ENCODE measurements around the gene TMEM178B. TPM values are rescaled to one million over a fixed set of nuclear protein-coding genes. Genes with fewer than 3 reads are reported as not detected.

TMEM178B gene
- total and polyA plus RNA-seq, 9 of the 15 experiments (the other 6 are each of a cell fraction or from before 2014, with no cell fraction given), result under 0.01 to 0.03 (median 0.01) TPM; not detected in 5

DNA sequence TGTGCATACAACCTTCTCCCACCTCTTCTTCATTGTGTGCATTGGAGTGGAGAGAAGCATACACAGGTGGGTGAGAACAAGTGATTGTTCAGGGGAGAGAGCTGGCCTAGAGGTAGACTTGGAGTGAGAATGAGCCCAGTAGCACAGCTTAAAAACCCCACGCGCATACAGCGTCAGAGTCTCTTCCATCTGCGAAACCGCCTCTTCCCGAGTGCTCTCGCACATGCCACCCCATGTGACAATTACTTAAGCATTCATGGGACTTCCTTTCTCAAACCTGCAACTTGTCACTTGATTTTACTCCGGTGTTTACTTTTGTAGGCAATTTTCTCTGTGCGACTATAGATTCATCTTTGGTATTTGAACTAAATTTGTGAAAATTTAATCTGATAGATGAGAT lies 300.6 kb downstream of the TMEM178B start (continued):
- TF ChIP-seq RBBP5 (IDR thresholded peaks at IDR 0.05; ENCODE audit: borderline replicate concordance, insufficient read depth, low read length, poor library complexity, severe bottlenecking), result no peak

DNA sequence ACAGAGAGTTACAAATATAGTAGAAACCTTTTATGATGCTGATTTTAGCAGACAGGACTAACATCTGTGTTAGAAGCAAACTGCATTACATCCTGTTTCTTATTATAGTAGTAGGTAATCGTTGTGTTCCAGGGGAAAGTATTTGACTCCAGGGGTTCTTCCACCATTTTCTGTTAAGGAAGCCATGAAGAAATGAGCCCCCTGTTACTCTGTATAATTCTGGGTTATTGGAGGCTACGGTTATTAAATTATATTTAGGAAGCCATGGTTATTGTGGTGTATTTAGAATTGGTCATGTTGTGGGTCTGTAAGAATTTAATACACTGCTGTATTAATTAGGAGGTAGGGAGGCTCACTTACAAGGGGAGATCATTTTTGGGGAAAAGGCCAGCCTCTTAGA lies 301.6 kb downstream of the TMEM178B start:
- no TSS peak for BruUV-seq (replicated peaks)
- Histone ChIP-seq H3K9me3 (replicated peaks; ENCODE audit: control insufficient read depth, insufficient read depth, low read depth, low read length) (no peaks in the 10 kb centered on the region), H3K79me2 (ENCODE audit: control insufficient read depth, insufficient read depth, low read length) (no peaks in the 10 kb centered on the region), H3K36me3 (ENCODE audit: control insufficient read depth, insufficient read depth, low read length) (no peaks in the 10 kb centered on the region), H3K4me1 (replicated peaks in 1 of 2; ENCODE audit: control insufficient read depth in 2 of 2, insufficient read depth in 2 of 2, low read length in 2 of 2) (no peaks in the 10 kb centered on the region), H3K27ac (ENCODE audit: extremely low read depth, low read depth, low read length) (no peak overlapping the region), H2AFZ (ENCODE audit: low read depth, low read length) (no peak overlapping the region), H3K4me2 (ENCODE audit: insufficient read depth, low read length) (no peak overlapping the region), H3K27me3 (ENCODE audit: control insufficient read depth in 2 of 2, insufficient read depth in 2 of 2, low read length in 2 of 2) (0 out of 5 replicates have a peak, but pooled peaks cover 0 to 4% of the 10 kb centered on the region in 2 experiments), H3K4me3 (no peak overlapping the region), H4K20me1 (replicated peaks; ENCODE audit: control insufficient read depth, insufficient read depth, low read length) (no peaks in the 10 kb centered on the region; the same call in 1 of the 2 replicates), H3K9ac (ENCODE audit: insufficient read depth in 1 of 2, low read depth in 2 of 2, low read length in 2 of 2) (no peak overlapping the region), H3K9me1 (ENCODE audit: control insufficient read depth, insufficient read depth, low read length) (no peaks in the 10 kb centered on the region)
- in situ Hi-C loops (cut with MboI), result no loop called here
- WGBS (ENCODE audit: insufficient coverage, low coverage, missing lambda C conversion rate), result 0% methylated on average over 2 of the region's 2 CpGs
- POLR2A ChIA-PET, result no interaction called here
- ATAC-seq (no peak), FAIRE-seq (no peak), DNase-seq (ENCODE audit: extremely low read depth in 1 of 4, low spot score in 3 of 4) (no peak)
- CTCF ChIA-PET (ENCODE audit: low intra/inter-chr PET ratio), result no interaction called here
- intact Hi-C loops (cut with micrococcal nuclease), result no loop called here
- TF ChIP-seq, protein P1, sequence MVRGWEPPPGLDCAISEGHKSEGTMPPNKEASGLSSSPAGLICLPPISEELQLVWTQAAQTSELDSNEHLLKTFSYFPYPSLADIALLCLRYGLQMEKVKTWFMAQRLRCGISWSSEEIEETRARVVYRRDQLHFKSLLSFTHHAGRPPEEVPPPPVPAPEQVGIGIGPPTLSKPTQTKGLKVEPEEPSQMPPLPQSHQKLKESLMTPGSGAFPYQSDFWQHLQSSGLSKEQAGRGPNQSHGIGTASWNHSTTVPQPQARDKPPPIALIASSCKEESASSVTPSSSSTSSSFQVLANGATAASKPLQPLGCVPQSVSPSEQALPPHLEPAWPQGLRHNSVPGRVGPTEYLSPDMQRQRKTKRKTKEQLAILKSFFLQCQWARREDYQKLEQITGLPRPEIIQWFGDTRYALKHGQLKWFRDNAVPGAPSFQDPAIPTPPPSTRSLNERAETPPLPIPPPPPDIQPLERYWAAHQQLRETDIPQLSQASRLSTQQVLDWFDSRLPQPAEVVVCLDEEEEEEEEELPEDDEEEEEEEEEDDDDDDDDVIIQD (CRISPR knock-in tag; IDR thresholded peaks at IDR 0.05), result no peak
- TF ChIP-seq MEIS2 (IDR thresholded peaks at IDR 0.05; ENCODE audit: partially characterized antibody) (no peak), ARID3B (CRISPR knock-in tag; IDR thresholded peaks at IDR 0.05; ENCODE audit: borderline replicate concordance) (no peak), KLF16 (IDR thresholded peaks at IDR 0.05) (no peak), PTBP1 (IDR thresholded peaks at IDR 0.05; ENCODE audit: low read depth, low read length) (no peak), MAX (CRISPR knock-in tag; IDR thresholded peaks at IDR 0.05) (no peak), ZNF354B (CRISPR knock-in tag; IDR thresholded peaks at IDR 0.05) (no peak), NELFE (IDR thresholded peaks at IDR 0.05; ENCODE audit: insufficient read depth, insufficient read length) (no peak), LEF1 (IDR thresholded peaks at IDR 0.05) (no peak), ZNF23 (CRISPR knock-in tag; IDR thresholded peaks at IDR 0.05) (no peak), SUPT5H (IDR thresholded peaks at IDR 0.05) (no peak), ZNF57 (CRISPR knock-in tag; IDR thresholded peaks at IDR 0.05) (no peak), SNRNP70 (optimal IDR thresholded peaks at IDR 0.05; ENCODE audit: low read depth, low read length) (no peak), ZNF165 (CRISPR knock-in tag; IDR thresholded peaks at IDR 0.05; ENCODE audit: borderline replicate concordance) (no peak)
- TF ChIP-seq, protein P2, sequence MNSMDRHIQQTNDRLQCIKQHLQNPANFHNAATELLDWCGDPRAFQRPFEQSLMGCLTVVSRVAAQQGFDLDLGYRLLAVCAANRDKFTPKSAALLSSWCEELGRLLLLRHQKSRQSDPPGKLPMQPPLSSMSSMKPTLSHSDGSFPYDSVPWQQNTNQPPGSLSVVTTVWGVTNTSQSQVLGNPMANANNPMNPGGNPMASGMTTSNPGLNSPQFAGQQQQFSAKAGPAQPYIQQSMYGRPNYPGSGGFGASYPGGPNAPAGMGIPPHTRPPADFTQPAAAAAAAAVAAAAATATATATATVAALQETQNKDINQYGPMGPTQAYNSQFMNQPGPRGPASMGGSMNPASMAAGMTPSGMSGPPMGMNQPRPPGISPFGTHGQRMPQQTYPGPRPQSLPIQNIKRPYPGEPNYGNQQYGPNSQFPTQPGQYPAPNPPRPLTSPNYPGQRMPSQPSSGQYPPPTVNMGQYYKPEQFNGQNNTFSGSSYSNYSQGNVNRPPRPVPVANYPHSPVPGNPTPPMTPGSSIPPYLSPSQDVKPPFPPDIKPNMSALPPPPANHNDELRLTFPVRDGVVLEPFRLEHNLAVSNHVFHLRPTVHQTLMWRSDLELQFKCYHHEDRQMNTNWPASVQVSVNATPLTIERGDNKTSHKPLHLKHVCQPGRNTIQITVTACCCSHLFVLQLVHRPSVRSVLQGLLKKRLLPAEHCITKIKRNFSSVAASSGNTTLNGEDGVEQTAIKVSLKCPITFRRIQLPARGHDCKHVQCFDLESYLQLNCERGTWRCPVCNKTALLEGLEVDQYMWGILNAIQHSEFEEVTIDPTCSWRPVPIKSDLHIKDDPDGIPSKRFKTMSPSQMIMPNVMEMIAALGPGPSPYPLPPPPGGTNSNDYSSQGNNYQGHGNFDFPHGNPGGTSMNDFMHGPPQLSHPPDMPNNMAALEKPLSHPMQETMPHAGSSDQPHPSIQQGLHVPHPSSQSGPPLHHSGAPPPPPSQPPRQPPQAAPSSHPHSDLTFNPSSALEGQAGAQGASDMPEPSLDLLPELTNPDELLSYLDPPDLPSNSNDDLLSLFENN (IDR thresholded peaks at IDR 0.05; ENCODE audit: low read depth in 2 of 2, low read length in 2 of 2), result no peak
